Inflammatory macrophage treated with lipopolysaccharide for 1 hour (primary cell): ENCODE measurements around the gene HAS3.
A peak's percentile ranks its signal among the peaks of the same experiment; 100 is the strongest.

Experiments
- DNase-seq, 2 donors: peaks; one replicate each; pipeline ENCODE4 v3.0.0-alpha.2; 2020 to 2022

Gene HAS3

DNA sequence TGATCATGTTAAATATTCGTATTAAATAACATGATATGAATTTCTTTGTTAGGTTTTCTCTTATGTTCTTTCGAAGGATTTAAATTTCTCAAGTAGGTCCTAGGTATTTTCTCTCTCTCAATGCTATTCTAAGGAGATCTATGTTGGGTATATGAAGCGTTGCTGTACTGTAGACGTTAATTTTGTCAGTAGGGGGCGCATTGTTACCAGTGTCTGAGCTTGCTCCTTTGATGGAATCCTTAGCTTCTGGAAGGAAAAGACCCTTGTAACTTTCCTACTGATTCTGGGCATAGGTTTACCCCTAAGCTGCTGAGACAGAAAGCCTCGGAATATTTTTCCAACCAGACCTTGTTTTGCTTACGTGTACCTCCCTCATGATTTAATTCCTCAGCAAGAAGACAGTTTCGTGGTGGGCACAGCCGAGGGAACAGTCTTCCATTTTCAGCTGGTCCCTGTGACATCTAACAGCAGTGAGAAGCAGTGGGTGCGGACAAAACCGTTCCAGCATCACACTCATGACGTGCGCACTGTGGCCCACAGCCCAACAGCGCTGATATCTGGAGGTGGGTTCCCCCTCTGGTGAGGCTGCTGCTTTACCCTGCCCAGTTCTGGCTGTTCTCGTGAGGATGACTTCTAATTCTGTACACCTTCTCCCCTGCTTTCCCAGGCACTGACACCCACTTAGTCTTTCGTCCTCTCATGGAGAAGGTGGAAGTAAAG lies 44.9 kb downstream of the HAS3 start:
- DNase-seq, result peak; percentile 44 to 94

DNA sequence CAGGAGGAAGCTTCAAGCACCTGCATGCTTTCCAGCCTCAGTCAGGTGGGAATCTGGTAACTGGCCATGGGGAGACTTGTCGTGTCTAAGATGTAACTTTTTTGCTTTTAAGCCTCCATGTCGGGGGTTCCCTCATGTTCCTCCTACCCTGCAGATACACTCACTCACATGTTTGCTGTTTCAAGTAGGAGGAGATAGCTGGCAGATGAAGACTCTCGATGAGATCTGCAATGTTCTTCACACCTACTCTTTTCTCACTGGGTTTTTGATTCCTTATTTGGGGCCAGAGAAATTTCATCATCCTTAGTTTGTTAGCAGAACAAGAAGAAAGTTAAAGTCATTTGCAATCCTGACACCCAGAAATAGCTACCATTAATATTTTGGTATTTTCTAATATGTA lies 51.7 kb downstream of the HAS3 start:
- peak; percentile 27 to 85 for DNase-seq

DNA sequence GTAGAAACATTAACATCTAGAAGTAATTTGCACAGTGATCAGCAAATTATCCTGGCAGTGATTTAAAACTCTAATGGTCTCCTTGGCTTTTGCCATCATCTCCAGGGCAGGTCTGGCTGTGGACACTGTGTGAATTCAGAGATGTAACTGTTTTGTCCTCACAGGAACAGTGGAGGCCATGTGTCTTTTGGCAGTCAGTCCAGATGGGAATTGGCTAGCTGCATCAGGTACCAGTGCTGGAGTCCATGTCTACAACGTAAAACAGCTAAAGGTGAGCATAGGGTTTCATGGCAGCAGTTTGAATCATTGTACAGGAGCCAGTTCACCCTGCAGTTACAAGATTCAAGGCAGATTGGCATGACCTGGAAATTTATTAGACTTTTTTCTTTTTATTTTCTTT lies 54.7 kb downstream of the HAS3 start:
- DNase-seq, result no peak

DNA sequence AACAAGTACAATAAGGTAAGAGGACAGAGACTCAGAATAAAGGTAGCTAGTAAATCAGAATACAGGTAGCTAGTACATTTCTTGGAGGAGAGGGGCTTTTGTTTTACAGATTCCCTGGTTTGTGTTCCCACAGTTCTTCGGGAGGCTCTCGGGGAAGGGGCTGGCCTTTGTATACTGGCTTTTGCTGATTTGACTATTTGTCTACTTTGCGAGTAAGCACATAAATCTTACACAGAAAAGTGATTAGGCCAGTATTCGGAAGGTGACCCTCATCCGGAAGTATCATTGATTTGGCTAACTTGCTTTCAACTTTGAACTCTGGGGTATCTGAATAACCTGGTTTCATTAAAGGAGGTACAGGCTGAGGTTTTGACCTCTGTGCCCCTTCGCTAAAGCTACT lies 60.1 kb downstream of the HAS3 start:
- DNase-seq, result no peak

GRCh38 chr16:69166221-69166833 lies 60.9 kb downstream of the HAS3 start:
- peak; percentile 43 to 69 for DNase-seq

- DNase-seq, result no peak
These were observed 61.8 kb downstream of the HAS3 start for GRCh38 chr16:69166946-69167930.
